Central memory CD8-positive, alpha-beta T cell (primary cell): Measurements from ENCODE around the gene CLMN.

Source experiments
- ATAC-seq: fragments of 150-1000 bp; cut with Tn5 transposase; replicated peaks from 2 replicates; pipeline ENCODE4 v1.10.0; 2022; ENCODE audit warnings: mild to moderate bottlenecking, moderate FRiP score, moderate number of reproducible peaks; ENCODE audit not compliant: poor library complexity, severe bottlenecking; ENCODE audit errors: extremely low read depth
- DNase-seq, 2 donors: peaks; one replicate each; pipeline ENCODE4 v3.0.0; 2021; ENCODE audit warnings: low spot score in 2 of 2
- H3K27ac Mint-ChIP-seq: one replicate; pipeline ENCODE4 v1.8.0; 2022; ENCODE audit warnings: low read depth, mild to moderate bottlenecking, moderate library complexity, mixed read lengths
- H3K27me3 Mint-ChIP-seq: one replicate; pipeline ENCODE4 v1.8.0; 2022; ENCODE audit warnings: mixed read lengths
- H3K36me3 Mint-ChIP-seq: one replicate; pipeline ENCODE4 v1.8.0; 2022; ENCODE audit warnings: mild to moderate bottlenecking, moderate library complexity, mixed read lengths; ENCODE audit not compliant: insufficient read depth
- H3K4me1 Mint-ChIP-seq: one replicate; pipeline ENCODE4 v1.8.0; 2022; ENCODE audit warnings: mixed read lengths
- H3K4me3 Mint-ChIP-seq: one replicate; pipeline ENCODE4 v1.8.0; 2022; ENCODE audit warnings: mild to moderate bottlenecking, moderate library complexity, mixed read lengths
- H3K9me3 Mint-ChIP-seq: one replicate; pipeline ENCODE4 v1.8.0; 2022; ENCODE audit warnings: mixed read lengths

CLMN gene

GRCh38 chr14:95282354-95282985 lies 37.2 kb downstream of the CLMN start:
- ATAC-seq, result no peak
- H3K27me3 Mint-ChIP-seq, result peaks cover 15% of the 10 kb centered on the region
- DNase-seq, result no peak
- no peaks in the 10 kb centered on the region for H3K4me1 Mint-ChIP-seq
- H3K9me3 Mint-ChIP-seq, result no peaks in the 10 kb centered on the region
- no peaks in the 10 kb centered on the region for H3K36me3 Mint-ChIP-seq
- H3K27ac Mint-ChIP-seq, result no peak overlapping the region
- H3K4me3 Mint-ChIP-seq, result no peak overlapping the region

DNA sequence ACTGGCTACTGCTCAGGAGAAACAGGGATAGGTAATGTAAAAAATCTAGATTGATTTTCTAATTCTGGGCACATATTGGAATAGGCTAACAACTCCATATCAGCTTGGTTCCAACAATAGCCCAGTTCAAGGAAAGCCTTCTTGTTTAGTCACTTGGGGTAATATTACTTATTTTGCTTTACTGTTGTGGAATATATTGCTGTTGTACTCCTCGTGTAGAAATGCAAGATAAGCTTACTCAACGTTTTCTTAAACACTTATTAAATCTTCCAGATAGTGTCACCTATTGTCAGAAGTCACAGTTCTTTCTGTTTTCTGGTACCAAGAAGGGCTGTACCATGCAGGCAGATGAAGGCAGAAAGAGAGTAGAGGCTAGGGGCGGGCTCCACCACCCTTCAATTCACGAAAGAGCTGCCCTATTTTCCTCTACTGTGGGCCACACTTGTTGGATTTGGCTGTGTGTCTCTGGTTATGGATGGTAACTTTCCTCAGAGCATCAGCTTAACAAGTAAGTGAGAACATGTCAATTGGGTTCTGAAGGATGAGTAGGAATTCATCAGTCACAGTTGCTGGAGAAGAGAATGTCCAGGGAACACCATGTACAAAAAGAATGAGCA lies 38.0 kb downstream of the CLMN start:
- H3K9me3 Mint-ChIP-seq, result no peaks in the 10 kb centered on the region
- H3K36me3 Mint-ChIP-seq, result no peaks in the 10 kb centered on the region
- no peak overlapping the region for H3K4me3 Mint-ChIP-seq
- DNase-seq, result no peak
- H3K27ac Mint-ChIP-seq, result no peak overlapping the region
- H3K27me3 Mint-ChIP-seq, result peaks cover 12% of the 10 kb centered on the region
- ATAC-seq, result no peak
- no peaks in the 10 kb centered on the region for H3K4me1 Mint-ChIP-seq

- Mint-ChIP-seq H3K36me3 (peaks cover 1% of the 10 kb centered on the region), H3K27ac (no peak overlapping the region), H3K9me3 (no peaks in the 10 kb centered on the region), H3K4me1 (no peaks in the 10 kb centered on the region), H3K4me3 (no peak overlapping the region), H3K27me3 (peaks cover 51% of the 10 kb centered on the region)
- ATAC-seq, result no peak
- DNase-seq, result no peak
Measured at GRCh38 chr14:95275494-95275893, 44.2 kb downstream of the CLMN start.

GRCh38 chr14:95274874-95275273 lies 44.8 kb downstream of the CLMN start:
- no peak overlapping the region for H3K27ac Mint-ChIP-seq

DNA sequence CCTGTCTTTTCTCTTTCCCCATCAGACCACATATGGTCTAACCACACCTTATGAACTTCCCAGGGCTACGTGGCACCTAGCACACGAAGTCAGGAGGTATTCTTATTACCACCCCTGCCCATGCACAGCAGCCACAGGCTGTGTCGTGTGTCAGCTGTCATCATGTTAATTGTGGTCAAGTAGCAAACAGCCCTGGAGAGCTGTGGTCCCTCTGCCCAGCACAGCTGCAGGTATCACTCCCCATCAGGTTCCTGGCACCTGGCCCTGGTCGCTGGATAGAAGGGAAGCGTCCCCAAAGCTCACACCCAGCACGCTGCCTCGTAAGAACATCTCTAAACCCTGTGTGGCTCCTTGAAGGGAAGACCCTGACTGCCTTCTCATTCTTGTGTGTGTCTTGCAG lies 45.4 kb downstream of the CLMN start:
- no peak for DNase-seq
- no peaks in the 10 kb centered on the region for H3K9me3 Mint-ChIP-seq
- no peak overlapping the region for H3K4me3 Mint-ChIP-seq
- no peaks in the 10 kb centered on the region for H3K4me1 Mint-ChIP-seq
- no peak overlapping the region for H3K27ac Mint-ChIP-seq
- no peak for ATAC-seq
- peaks cover 1% of the 10 kb centered on the region for H3K36me3 Mint-ChIP-seq
- H3K27me3 Mint-ChIP-seq, result peaks cover 51% of the 10 kb centered on the region

More at GRCh38 chr14:95274874-95275273, 44.8 kb downstream of the CLMN start:
- Mint-ChIP-seq H3K4me3 (no peak overlapping the region), H3K36me3 (peaks cover 1% of the 10 kb centered on the region), H3K4me1 (no peaks in the 10 kb centered on the region), H3K9me3 (no peaks in the 10 kb centered on the region), H3K27me3 (peaks cover 51% of the 10 kb centered on the region)
- DNase-seq, result no peak
- no peak for ATAC-seq

GRCh38 chr14:95273001-95273978 lies 46.4 kb downstream of the CLMN start:
- H3K9me3 Mint-ChIP-seq, result no peaks in the 10 kb centered on the region
- ATAC-seq, result no peak
- H3K36me3 Mint-ChIP-seq, result peaks cover 1% of the 10 kb centered on the region
- H3K27me3 Mint-ChIP-seq, result peaks cover 51% of the 10 kb centered on the region
- no peak overlapping the region for H3K4me3 Mint-ChIP-seq
- no peak overlapping the region for H3K27ac Mint-ChIP-seq
- no peak for DNase-seq
- H3K4me1 Mint-ChIP-seq, result no peaks in the 10 kb centered on the region

DNA sequence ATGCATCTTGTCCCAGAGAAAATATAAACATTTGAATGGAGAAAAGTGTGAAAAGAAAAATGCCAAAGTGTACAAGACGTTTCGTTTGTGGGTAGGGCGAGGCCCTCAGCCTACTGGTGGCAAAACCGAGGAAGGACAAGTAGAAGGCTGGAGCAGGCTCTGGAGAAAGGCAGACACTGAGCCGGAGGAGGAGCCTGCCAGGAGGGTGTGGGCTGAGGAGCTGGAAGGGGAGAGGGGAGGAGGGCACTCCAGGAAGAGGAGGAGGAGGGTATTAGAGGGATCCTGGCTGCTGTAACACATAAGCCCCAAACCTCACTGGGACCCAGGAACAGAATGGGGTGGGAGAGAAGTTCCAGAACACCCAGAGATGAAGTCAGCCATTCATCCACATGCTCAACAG lies 47.7 kb downstream of the CLMN start:
- peaks cover 50% of the 10 kb centered on the region for H3K27me3 Mint-ChIP-seq
- peaks cover 1% of the 10 kb centered on the region for H3K36me3 Mint-ChIP-seq
- DNase-seq (no peak), ATAC-seq (no peak)
- H3K4me3 Mint-ChIP-seq, result no peak overlapping the region
- no peaks in the 10 kb centered on the region for H3K9me3 Mint-ChIP-seq
- H3K4me1 Mint-ChIP-seq, result peaks cover 5% of the 10 kb centered on the region
- H3K27ac Mint-ChIP-seq, result no peak overlapping the region

DNA sequence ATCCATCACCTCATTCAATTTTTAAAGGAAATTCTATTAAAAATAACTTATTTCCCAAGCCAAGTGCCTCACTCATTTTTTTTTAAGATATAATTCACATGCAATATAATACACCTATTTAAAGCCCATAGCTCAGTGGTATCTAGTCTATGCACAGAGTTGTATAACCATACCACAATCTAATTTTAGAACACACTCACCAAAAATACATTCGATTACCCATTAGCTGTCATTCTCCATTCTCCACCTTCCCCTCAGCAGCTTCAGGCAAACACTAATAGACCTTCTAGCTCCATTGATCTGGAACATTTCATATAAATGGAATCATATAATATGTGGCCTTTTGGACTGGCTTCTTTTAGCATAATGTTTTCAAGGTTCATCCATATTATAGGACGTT lies 49.5 kb downstream of the CLMN start:
- Mint-ChIP-seq H3K27ac (no peak overlapping the region), H3K36me3 (peaks cover 1% of the 10 kb centered on the region), H3K27me3 (peaks cover 34% of the 10 kb centered on the region), H3K4me3 (no peak overlapping the region), H3K9me3 (no peaks in the 10 kb centered on the region), H3K4me1 (peaks cover 16% of the 10 kb centered on the region)
- ATAC-seq (no peak), DNase-seq (no peak)

DNA sequence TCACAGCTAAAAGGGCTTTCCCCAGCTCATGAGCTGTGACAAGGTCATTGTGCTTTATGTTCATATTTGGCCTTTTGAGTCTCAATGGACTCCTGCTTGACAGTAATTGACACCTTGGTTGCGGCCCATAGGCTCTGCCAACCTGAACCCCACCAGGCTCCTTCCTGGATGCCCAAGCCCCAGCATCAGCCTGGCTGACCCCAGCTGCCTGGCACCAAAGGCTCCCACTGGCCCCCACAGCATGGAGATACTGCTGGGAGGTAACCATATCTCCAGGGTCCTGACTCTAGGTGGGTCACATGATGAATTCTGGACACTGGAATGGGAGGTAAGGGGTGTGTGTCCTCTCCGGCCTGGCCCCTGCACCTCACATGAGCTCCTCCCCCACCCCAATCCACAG lies 50.2 kb downstream of the CLMN start:
- DNase-seq (no peak), ATAC-seq (no peak)
- Mint-ChIP-seq H3K36me3 (peaks cover 1% of the 10 kb centered on the region), H3K27ac (no peak overlapping the region), H3K27me3 (peaks cover 33% of the 10 kb centered on the region), H3K4me3 (no peak overlapping the region), H3K4me1 (peaks cover 17% of the 10 kb centered on the region), H3K9me3 (no peaks in the 10 kb centered on the region)

GRCh38 chr14:95268350-95268749 lies 51.4 kb downstream of the CLMN start:
- no peaks in the 10 kb centered on the region for H3K9me3 Mint-ChIP-seq
- H3K27ac Mint-ChIP-seq, result no peak overlapping the region
- H3K36me3 Mint-ChIP-seq, result no peaks in the 10 kb centered on the region
- DNase-seq, result no peak
- H3K4me1 Mint-ChIP-seq, result peaks cover 17% of the 10 kb centered on the region
- no peak for ATAC-seq
- H3K27me3 Mint-ChIP-seq, result peaks cover 21% of the 10 kb centered on the region
- no peak overlapping the region for H3K4me3 Mint-ChIP-seq

GRCh38 chr14:95267306-95267705 lies 52.4 kb downstream of the CLMN start:
- no peak overlapping the region for H3K27ac Mint-ChIP-seq

GRCh38 chr14:95265106-95266094 lies 54.3 kb downstream of the CLMN start:
- H3K4me3 Mint-ChIP-seq, result peak overlapping the region; percentile 12
- peaks cover 17% of the 10 kb centered on the region for H3K4me1 Mint-ChIP-seq
- H3K36me3 Mint-ChIP-seq, result no peaks in the 10 kb centered on the region
- H3K27ac Mint-ChIP-seq, result no peak overlapping the region
- DNase-seq (no peak), ATAC-seq (peak; percentile 46)
- H3K27me3 Mint-ChIP-seq, result no peaks in the 10 kb centered on the region
- H3K9me3 Mint-ChIP-seq, result no peaks in the 10 kb centered on the region

More at GRCh38 chr14:95267306-95267705, 52.4 kb downstream of the CLMN start:
- H3K4me1 Mint-ChIP-seq, result peaks cover 17% of the 10 kb centered on the region
- ATAC-seq (no peak), DNase-seq (no peak)
- H3K9me3 Mint-ChIP-seq, result no peaks in the 10 kb centered on the region
- no peak overlapping the region for H3K4me3 Mint-ChIP-seq
- no peaks in the 10 kb centered on the region for H3K36me3 Mint-ChIP-seq
- peaks cover 11% of the 10 kb centered on the region for H3K27me3 Mint-ChIP-seq
